Fibroblast of gingiva (primary cell): ENCODE results near the gene TRAPPC1.
A peak's percentile ranks its signal among the peaks of the same experiment; 100 is the strongest.

Source experiments
- DNase-seq: peaks from one replicate; pipeline ENCODE4 v3.0.0-alpha.2; 2011; ENCODE audit warnings: low read depth

The TRAPPC1 gene

DNA sequence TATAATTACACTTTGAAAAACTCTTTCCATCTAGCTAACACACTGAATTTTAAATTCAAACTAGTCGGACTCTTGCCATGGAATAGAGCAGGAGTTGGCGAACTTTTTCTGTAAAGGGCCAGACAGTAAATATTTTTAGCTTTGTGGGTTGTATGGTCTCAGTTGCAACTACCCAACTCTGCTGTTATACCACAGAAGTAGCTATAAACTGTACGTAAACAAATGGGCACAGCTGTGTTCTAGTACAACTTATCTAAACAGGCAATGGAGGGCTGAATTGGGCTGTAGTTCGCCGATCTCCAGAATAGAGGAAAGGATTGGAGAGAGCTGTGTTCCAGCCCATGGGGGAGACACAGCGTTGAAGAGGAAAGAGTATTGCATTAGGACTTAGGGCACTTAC is 9.0 kb upstream of the TRAPPC1 start:
- DNase-seq = no peak

DNA sequence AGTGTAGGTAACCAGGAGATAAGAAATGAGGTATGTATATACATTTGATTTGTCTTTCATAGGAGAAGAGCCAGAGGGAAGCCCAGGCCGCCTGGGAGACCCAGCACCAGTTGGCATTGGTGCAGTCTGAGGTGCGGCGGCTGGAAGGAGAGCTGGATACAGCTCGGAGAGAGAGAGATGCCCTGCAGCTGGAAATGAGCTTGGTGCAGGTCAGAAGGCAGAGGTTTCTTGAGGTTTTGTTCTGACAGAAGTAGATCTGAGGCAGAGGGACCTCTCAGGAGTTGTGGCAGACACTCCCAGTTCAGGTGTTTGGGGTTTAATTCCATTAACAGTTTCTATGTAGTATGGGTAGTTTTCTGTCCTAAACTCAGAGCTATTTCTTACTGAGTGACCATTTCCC is 8.3 kb upstream of the TRAPPC1 start:
- no peak for DNase-seq

DNA sequence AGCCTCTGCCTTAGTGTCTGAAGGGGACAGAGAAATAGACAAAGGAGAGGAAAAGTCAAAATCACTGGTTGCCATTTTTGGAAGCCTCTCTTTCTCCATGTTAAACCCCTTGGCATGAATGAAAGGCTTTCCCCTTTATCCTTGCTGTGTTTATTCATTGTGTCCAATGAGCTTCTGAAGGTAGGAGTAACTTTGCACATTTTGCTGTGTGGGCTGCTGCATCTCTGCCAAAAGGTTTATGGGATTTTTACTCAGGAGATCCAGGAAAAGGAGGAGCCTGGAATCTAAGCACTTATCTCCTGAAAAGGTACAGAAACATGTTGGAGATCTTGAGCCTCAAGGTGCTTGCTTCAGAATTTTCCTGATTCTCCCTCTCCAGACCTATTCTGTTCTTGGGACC is 4.1 kb upstream of the TRAPPC1 start:
- DNase-seq = no peak

DNA sequence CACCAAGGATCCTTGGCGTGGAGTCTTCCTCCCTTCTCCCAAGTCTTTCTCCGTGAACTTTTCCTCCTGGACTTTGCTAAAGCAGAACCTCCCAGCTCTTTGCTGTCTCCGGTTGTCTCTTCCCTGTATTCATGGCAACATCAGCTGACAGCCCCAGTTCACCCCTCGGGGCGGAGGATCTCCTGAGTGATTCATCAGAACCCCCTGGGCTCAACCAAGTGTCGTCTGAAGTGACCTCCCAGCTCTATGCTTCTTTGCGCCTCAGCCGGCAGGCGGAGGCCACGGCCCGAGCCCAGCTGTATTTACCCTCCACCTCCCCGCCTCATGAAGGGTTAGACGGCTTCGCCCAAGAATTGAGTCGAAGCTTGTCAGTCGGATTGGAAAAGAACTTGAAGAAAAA is 1.2 kb upstream of the TRAPPC1 start:
- peak; percentile 66 for DNase-seq

DNA sequence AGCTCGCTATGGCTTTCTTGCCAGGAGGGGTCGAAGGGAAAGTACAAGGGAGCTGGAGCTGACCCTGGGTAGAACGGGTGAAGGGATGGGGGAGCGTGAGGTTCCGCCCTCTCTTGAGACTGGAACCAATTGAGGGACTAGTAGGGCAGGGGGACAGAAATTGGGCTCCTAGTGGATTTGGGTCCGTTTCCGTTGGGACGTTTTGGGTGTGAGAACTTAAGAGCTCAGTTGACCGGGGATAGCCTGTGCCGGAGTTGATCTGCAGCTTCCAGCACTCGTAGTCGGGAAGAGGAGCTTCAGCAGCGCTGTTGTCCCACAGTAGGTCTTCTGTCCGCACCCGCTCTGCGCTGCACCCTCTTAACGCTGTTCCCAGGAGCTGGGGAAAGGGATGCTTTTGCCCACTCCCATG is 741 bp upstream of the TRAPPC1 start:
- peak; percentile 13 for DNase-seq

DNA sequence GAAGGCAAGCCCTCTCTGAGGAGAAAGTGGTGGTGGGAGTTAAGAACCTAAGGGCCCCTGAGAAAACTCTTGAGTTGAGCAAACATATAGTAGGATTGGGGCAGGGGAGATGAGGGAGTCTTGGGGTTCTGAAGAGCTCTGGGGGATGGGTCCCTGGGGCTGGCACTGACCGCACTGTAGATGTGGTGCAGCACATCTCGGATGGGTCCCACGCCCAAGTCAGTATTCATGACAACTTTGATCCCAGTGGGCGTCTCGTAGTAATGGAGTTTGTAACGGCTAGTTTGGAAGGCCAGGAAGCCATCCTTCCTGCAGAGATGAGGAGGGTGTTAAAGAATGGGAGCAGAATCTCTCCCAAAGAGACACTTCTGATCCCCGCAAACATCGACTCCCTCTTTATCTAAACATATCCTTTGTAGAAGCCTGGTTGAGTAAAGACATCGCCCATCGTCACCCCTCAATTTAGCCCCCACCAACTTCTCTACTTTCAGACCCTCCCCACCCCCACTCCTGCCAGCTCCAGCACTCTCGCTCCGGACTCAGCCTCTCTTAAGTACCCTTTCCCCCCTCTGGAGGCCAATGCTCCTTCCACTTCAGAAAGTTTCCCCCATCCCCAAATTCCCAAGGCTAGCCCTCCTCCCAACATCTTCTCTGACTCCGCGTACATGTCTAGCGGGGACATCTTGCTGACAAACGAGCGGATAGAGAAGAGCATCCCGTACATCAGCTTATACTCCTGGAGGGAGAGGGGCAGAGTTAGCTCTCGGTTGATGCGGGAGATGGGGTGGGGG is 710 bp downstream of the TRAPPC1 start:
- no peak for DNase-seq

DNA sequence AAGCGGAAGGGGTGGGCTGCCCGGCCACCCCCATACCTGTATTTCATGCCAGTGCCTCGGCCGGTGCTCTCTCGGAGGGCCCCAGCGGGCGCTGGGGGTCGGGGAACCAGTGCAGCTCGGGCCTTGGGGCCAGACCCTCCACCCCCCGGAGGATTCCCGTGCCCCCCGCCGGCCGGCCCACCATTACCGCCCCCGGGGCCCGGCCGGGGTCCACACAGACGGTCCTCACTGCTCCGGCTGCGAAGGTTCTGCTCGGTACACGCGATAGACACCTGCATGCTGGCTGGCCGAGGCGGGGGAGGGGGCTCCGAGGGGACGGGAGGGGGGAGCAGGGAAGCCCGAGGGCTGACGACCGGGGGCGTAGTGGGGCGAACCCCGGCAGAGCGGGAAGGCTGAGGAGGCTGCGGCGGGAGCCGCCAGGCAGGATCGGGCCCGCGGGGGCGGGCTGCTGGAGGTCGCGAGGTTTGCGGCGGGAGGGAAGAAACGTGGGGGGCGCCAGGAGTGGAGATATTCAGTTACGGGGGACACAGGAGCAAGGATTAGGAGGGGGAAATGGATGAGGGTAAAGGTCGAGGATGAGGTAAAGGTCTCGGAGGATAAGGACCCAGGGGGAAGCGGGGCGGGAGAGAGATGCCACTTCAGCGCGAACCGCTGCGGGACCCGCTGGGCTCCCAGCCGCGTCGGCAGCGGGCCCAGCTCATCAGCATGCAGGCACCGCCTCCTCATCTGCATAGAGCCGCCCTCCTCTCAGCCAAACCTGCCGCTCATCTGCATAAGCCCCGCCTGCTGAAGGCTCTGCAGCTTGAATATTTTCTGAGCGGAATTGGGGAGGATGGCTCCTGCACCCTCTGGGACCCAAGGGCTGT is 2.4 kb downstream of the TRAPPC1 start, which contains the start of gene KCNAB3:
Gene KCNAB3, minus strand, starts transcription at position 699 of the 866 bp plus-strand sequence. Its CDS starts 421 bp downstream, at position 278.
- peak; percentile 70 for DNase-seq

DNA sequence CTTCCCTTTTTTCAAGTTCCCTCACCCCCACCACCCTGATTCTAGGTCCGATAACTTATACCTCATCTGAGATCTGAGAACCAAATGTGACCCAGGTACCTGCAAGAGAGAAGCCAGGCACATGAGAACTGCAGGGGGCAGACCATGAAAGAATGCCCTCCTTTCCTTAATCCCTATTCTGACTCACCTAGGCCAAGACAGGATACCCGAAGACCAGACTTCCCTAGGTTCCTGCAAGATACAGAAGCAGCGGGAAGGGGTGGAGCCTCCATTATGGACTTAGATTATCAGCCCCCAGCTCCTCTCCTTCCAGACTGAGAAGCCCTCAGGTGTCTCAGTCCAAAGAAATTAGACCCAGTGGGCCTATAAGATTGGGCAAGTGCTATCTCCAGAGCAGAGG is 4.2 kb downstream of the TRAPPC1 start:
- DNase-seq = no peak

DNA sequence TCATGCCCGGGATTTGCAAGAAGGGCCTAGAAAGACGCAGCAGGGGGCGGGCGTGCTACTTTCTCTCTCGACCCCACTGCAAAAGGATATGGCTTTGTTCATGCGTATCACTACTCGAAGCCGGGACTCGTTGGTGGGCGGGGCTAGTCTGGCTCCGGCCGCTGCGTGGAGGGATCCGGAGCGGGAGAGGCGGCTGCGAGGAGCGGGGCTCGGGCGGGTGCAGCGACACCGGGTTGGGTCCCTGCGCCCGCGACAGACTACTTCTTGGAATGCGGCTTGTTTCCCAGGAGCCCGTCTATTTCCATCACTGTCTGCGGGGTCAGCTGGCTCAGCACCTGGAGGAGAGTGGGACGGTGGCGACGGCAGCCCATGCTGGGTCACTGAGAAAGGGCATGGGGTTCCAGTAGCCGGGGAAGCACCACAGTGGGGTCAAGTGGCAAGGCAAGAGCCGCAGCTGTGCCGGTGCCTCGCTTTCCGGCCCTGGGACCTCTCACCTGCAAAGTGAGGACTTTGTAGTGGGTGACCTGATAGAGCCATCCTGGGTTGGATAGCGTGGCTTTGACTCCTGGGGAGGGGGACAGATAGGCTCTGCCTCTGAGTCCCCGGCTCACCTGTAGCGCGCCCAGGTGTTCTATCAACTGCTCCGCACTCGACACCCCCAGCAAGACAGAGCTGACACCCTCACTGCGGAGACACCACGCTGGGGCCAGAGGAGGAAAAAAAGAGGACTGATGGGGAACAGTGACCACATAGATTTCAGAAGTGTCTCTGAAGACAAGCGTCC is 8.7 kb downstream of the TRAPPC1 start:
- peak; percentile 82 for DNase-seq

DNA sequence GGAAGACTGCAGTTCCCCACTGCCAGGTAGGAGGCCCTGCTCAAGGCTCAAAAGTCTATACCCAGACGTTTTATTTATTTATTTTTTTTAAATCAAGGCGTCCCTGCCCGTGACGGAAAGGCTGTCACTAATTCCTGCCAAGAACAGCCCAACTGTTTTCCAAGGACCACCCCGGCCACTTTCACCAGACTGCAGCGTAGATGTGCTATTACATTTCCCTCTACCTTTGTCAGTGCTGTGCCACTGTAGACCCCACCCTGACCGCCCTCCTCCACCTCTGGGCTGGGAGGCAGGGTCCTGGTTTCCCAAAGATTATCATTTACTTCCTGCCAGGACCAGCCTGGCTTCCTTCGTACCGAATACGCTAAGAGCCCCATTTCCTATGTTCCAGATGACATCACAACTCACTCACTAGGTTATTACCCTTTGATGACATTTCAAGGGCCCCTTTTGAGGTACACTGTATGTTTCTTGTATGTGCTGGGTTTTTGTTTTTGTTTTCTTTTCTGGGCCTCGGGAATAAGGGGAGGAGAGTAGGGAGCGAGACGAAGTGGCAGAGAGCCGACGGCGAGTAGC is 9.4 kb downstream of the TRAPPC1 start:
- no peak for DNase-seq

DNA sequence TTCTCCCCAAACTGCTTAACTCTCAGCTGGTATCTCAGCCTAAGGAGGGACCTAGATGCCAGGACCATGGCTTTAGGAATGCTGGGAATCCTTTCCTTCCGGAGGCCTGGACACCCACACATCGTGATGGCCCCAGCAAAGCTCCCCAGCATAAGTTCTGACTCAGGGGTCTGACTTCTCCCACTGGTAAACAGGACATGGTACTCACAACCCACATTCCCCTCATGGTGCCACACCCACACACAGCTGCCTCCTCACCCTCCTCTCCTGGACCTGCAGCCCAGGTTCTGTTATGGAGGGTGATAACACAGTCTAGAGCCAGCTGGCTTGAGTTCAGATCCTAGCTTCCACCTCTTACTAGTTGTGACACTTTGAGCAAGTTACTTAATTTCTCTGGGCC is 14.9 kb downstream of the TRAPPC1 start:
- no peak for DNase-seq

DNA sequence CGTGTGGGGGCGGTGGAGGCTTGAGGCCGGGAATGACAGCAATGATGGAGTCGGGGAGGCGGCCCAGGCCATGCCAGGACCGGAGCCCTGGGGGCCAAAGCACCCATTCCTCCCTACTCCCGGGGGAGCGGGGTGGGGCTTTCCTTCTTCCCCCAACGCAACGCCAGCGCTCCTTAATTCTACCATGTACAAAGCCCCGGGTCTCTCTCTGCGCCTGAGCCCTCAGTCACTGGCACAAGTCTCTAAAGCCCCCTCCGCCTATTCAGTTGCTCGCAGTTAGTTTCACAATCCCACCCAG is 15.4 kb downstream of the TRAPPC1 start:
- no peak for DNase-seq

DNA sequence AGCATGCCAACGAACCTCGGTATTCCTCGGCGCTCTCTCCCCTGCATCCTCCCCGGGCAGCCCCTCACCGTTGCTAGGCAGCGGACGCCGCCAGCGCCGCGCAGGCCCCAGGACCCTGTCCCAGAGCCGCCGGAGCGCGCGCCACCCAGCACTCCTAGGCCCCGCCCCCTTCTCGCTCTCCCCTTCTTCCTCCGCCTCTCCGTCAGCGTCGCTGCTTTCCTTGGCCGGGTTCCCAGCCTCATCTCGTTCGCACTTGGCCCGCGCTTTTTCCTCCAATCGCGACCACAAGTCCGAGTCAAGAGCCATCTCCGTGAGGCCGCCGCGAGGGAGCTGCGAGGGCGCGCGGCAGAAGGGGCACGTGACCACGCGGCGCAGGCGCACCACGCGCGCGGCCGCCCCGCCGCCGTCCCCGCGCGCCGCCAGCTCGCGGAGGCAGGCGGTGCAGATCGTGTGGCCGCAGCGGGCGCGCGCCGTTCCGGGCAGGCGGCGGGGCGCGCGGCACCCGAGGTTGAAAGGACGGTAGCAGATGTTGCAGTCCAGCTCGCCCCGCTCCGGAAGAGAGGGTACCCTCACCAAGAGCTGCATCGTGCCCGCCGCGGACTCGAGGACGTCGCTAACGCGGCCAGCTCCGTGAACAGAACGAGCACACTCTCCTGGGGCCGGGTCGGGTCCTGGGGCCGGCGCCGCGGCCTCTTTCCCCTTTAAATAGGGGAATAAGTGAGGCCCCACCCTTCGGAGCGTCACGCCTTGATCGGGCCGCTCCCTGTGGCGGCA is 15.9 kb downstream of the TRAPPC1 start, which contains the start of gene RNF227:
Gene RNF227, minus strand, starts transcription at position 679 of the 774 bp plus-strand sequence. Its CDS starts 94 bp downstream, at position 585.
- peak; percentile 96 for DNase-seq

DNA sequence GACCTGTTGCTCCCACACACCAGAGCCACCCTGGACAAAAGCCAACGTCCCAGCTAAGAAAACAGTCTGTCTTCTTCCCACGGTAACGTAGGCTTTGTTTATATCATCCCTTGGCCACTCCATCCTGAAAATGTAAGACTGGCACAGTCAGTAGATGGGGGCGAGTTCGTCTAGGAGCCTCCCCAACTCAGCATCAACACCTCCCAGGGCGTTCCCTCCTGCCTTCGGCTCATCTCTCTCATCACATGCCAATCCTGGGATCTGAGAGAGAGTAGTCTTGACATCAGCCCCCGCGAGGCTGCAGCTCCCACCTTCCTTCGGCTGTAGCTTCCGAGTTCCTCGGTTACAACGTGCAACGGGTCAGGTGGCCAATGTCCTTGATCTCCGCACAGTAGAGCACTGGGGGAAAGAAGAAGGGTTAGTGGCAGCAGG is 16.6 kb downstream of the TRAPPC1 start:
- peak; percentile 26 for DNase-seq

DNA sequence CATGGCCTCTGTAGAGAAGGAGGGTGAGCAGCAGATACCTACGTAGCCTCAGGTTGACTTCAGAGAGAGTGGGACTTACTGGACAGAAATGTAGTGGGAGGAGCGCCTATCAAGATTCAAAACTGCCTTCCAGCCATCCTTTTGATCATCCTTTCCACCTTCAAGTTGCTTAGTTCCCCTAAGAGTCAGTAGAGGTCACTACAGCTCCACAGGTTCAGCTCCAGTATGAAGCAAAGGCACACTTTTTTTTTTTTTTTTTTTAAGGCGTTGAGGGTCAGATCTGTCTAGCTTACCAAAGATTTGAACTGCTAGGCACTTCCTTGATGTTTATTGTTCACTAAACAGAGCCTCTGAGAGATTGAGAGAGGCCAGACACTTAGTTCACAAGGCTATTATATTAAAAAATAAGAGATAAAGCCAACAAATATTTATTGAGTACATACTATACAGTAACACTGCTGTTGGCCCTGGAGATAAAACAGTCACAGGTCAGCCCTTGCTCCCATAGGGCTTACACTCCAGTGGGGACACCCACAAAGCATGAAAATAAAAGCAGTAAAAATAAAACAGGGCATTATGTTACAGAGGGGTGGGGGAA is 18.7 kb downstream of the TRAPPC1 start:
- peak; percentile 69 for DNase-seq

DNA sequence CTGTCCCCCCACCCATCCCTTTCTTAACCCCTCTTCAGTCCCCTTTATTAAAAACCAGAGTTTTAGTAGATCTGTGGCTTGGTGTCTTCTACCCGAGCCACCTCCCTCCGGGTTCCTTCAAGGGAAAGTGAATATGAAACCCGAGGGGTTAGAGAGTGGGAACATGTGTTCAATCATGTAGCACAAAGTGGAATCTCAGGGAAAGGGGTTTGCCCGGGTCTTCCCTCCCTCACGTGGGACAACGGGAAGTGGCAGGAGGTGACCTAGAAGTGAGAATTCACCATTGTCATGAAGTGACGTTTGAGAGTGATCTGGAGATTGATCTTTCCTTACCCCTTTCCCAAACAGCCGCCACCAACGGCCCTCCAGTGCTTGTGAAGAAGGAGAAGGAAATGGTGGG is 20.6 kb downstream of the TRAPPC1 start:
- DNase-seq = no peak

DNA sequence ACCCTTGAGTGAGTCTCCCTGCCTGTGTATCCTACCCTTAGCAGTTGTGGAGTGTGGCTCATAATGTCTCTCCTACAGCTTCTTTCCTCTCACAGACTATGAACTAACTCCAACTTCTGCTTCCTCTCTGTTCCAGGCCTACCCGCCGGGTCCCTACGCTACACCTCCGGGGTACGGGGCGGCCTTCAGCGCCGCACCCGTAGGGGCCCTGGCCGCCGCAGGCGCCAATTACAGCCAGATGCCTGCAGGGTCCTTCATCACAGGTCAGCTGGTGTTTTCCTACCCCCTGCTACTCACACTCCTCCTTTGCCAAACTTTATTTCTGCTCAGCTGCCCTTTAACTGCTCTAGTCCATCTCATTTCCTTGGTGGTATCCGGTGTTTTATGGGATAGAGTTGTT is 21.0 kb downstream of the TRAPPC1 start:
- DNase-seq = no peak

DNA sequence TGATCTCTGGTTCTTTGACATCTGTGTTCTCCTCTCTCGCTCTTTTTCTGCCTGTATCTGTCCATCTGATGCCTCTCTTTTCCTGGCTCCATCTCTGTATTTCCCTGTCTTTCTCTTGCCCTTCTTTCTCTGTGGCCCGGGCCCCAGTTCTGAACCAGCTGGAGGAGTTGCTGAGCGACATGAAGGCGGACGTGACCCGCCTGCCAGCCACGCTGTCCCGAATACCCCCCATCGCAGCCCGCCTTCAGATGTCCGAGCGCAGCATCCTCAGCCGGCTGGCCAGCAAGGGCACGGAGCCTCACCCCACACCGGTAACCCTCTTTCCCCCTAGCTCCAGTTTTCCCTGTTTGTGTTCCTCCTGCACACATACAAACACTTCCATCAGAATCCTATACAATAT is 21.5 kb downstream of the TRAPPC1 start:
- DNase-seq = no peak

DNA sequence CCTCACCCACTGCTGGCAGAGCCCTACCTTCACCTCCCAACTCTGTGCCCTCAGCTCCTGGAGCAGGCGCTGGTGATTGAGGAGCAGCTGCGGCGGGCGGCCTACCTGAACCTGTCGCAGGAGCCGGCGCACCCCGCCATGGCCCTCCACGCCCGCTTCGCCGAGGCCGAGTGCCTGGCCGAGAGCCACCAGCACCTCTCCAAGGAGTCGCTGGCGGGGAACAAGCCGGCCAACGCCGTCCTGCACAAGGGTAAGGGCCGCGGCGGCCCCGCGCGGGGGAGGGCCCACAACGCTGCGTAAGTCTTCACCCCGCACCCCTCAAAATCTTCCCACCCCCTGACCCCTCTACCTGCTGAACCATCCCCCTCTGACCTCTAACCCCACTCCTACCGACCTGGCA is 22.7 kb downstream of the TRAPPC1 start:
- no peak for DNase-seq

DNA sequence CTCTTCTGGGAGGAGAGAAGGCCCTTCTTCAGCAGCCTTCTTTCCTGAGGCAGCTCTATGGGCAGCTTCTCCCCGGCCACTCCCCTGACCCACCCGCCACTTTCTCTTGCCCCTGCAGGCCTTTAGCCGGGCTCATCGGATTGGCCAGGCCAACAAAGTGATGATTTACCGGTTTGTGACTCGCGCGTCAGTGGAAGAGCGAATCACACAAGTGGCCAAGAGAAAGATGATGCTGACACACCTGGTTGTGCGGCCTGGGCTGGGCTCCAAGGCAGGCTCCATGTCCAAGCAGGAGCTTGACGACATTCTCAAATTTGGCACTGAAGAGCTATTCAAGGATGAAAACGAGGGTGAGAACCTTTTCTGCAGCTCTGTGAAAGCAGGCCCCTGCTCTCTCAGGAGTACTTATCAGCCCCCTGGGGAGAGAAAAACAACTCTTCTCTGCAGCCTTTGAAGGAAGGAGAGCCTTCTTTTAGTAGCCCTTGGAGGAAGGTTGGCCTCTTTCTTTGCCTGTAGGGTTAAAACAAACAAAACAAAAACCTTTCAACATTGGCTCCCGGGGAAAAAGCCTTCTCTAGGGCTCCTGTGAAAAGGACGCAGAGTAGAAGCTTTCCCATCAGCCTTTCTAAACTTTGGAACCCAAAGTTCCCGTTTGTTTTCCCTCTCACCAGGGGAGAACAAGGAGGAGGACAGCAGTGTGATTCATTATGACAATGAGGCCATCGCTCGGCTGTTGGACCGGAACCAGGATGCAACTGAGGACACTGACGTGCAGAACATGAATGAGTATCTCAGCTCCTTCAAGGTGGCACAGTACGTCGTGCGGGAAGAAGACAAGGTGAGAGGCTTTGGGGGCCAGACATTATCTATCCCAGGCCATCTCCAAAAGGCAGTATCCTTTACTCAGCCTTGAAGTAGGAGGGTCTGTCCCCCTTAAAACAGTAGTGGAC is 28.3 kb downstream of the TRAPPC1 start:
- DNase-seq = no peak
